Gastrocnemius medialis (tissue), 4 donors: ENCODE measurements around the gene BLCAP. TPM values are rescaled to one million over a fixed set of nuclear protein-coding genes. Genes with fewer than 3 reads are reported as not detected.

Experiments
- ATAC-seq, 2 donors: fragments of 150-250 bp; one replicate each; pipeline ENCODE4 v1.9.1; 2016
- DNase-seq, 2 donors: peaks; one replicate each; pipeline ENCODE4 v3.0.0-alpha.2; 2019
- H3K27ac ChIP-seq, 4 donors: fragments of 200-600 bp; sonication (generic); 1 replicate in 1 of 4; 2 replicates in 3 of 4; pipeline ENCODE4 v1.5.1; 2016 to 2018; ENCODE audit warnings: mild to moderate bottlenecking in 2 of 4, moderate library complexity in 1 of 4
- H3K27me3 ChIP-seq, 3 donors: fragments of 200-600 bp; sonication (generic) in 2 of 3; 1 replicate in 1 of 3; 2 replicates in 2 of 3; pipeline versions ENCODE4 v1.5.1 to v1.6.0; 2016 to 2019; ENCODE audit warnings: mild to moderate bottlenecking in 1 of 3, moderate library complexity in 1 of 3
- H3K36me3 ChIP-seq, 2 donors: fragments of 200-600 bp; sonication (generic) in 1 of 2; one replicate each; pipeline ENCODE4 v1.5.1; 2017 to 2018
- H3K4me1 ChIP-seq, 2 donors: fragments of 200-600 bp; sonication (generic) in 1 of 2; one replicate each; pipeline ENCODE4 v1.5.1; 2016 to 2017; ENCODE audit warnings: mild to moderate bottlenecking in 2 of 2
- H3K4me3 ChIP-seq, 4 donors: fragments of 200-600 bp; sonication (generic) in 3 of 4; 1 replicate in 1 of 4; 2 replicates in 3 of 4; pipeline ENCODE4 v1.5.1; 2016 to 2019; ENCODE audit warnings: mild to moderate bottlenecking in 2 of 4
- H3K9me3 ChIP-seq, 3 donors: fragments of 200-600 bp; sonication (generic) in 2 of 3; 1 replicate in 1 of 3; 2 replicates in 2 of 3; pipeline ENCODE4 v1.5.1; 2016 to 2019
- CTCF ChIP-seq, 5 experiments: fragments of 450-650 bp in 3 of 5; fragments of 200-600 bp in 2 of 5; sonication (generic) in 2 of 5; IDR thresholded peaks in 4 of 5; conservative IDR thresholded peaks in 1 of 5; 1 replicate in 4 of 5; 2 replicates in 1 of 5; pipeline ENCODE4 v1.5.1; 2016 to 2019; ENCODE audit warnings: antibody characterized with exemption in 5 of 5, mild to moderate bottlenecking in 3 of 5, moderate library complexity in 3 of 5
- POLR2A ChIP-seq, 2 donors: fragments of 450-650 bp; IDR thresholded peaks; one replicate each; pipeline ENCODE4 v1.6.1; 2017; ENCODE audit warnings: antibody characterized with exemption in 2 of 2, mild to moderate bottlenecking in 2 of 2, moderate library complexity in 2 of 2
- in situ Hi-C, 4 donors: fragments of 200-750 bp; cut with MboI; loops; one replicate each; pipeline versions ENCODE4 v1.15.0 to v1.8.0; 2017; ENCODE audit warnings: low sequenced_read_pairs in 4 of 4
- intact Hi-C: fragments of 100-400 bp; cut with DNase I; formaldehyde crosslinking; loops from one replicate; pipeline ENCODE4 v1.15.1; 2023; ENCODE audit warnings: low total_unique reads
- total RNA-seq, 4 donors: library from RNA; depleted of rRNA; stranded (reverse); fragments of >200 nt; gene quantifications; one replicate each; pipeline versions ENCODE4 v1.1.0 to v1.2.3, GENCODE V29; 2016

BLCAP gene
- total RNA-seq, 4 donors from 2014 or later = 222 to 583 (median 280) TPM

GRCh38 chr20:37526839-37527637, 638 bp downstream of the BLCAP start:
- Histone ChIP-seq H3K36me3 (no peaks in the 10 kb centered on the region), H3K27ac (peak overlapping the region; percentile 98 to 100 (median 98)), H3K4me1 (peaks cover 41% of the 10 kb centered on the region in 2 donors), H3K4me3 (peak overlapping the region; percentile 92 to 100 (median 99)), H3K9me3 (no peaks in the 10 kb centered on the region), H3K27me3 (no peaks in the 10 kb centered on the region)
- intact Hi-C loops = loop anchor here (1.0 to 10.0 kb wide), 5 partner anchors 250 to 1062 kb away; partner anchors contain the start of genes MROH8, RBL1 and RPN2
- in situ Hi-C loops = loop anchor here in 1 of 4 donors (25.0 kb wide), 1 partner anchor 140 kb away; no protein-coding TSS in a partner anchor
- DNase-seq (peak; percentile 52 to 75), ATAC-seq (peak; percentile 32 to 33)
- TF ChIP-seq CTCF (IDR thresholded peaks at IDR 0.05 in 4 of 5, conservative IDR thresholded peaks at IDR 0.05 in 1 of 5) = no peak
- TF ChIP-seq POLR2A (IDR thresholded peaks at IDR 0.05) = peak in 1 of 2 donors; percentile 29

- TF ChIP-seq POLR2A (IDR thresholded peaks at IDR 0.05) = no peak
- TF ChIP-seq CTCF (IDR thresholded peaks at IDR 0.05 in 4 of 5, conservative IDR thresholded peaks at IDR 0.05 in 1 of 5) = no peak
- in situ Hi-C loops = loop anchor here in 1 of 4 donors (25.0 kb wide), 1 partner anchor 139 kb away; no protein-coding TSS in a partner anchor
- Histone ChIP-seq H3K4me1 (peaks cover 48% of the 10 kb centered on the region in 2 donors), H3K27ac (peak overlapping the region; percentile 98 to 100 (median 98)), H3K4me3 (peak overlapping the region; percentile 92 to 100 (median 99)), H3K36me3 (peaks cover 0 to 3% of the 10 kb centered on the region in 2 donors), H3K27me3 (no peaks in the 10 kb centered on the region), H3K9me3 (no peaks in the 10 kb centered on the region)
- DNase-seq (no peak), ATAC-seq (no peak)
- intact Hi-C loops = loop anchor here (2.0 to 10.0 kb wide), 4 partner anchors 250 to 1062 kb away; partner anchors contain the start of gene RBL1
These were observed 1.3 kb downstream of the BLCAP start for GRCh38 chr20:37526238-37526838.

- H3K27ac ChIP-seq = peak overlapping the region; percentile 98 to 100 (median 98)
These were observed 1.9 kb downstream of the BLCAP start for GRCh38 chr20:37525810-37526209.

More at GRCh38 chr20:37525810-37526209, 1.9 kb downstream of the BLCAP start:
- Histone ChIP-seq H3K36me3 (peaks cover 0 to 7% of the 10 kb centered on the region in 2 donors), H3K4me3 (peak overlapping the region; percentile 92 to 100 (median 99)), H3K9me3 (no peaks in the 10 kb centered on the region), H3K4me1 (peaks cover 53% of the 10 kb centered on the region in 2 donors), H3K27me3 (no peaks in the 10 kb centered on the region)
- in situ Hi-C loops (loop anchor here in 1 of 4 donors (25.0 kb wide), 1 partner anchor 139 kb away; no protein-coding TSS in a partner anchor), intact Hi-C loops (loop anchor here (2.0 to 10.0 kb wide), 4 partner anchors 249 to 1061 kb away; partner anchors contain the start of gene RBL1)
- DNase-seq = no peak
- no peak for TF ChIP-seq CTCF (IDR thresholded peaks at IDR 0.05 in 4 of 5, conservative IDR thresholded peaks at IDR 0.05 in 1 of 5)
- TF ChIP-seq POLR2A (IDR thresholded peaks at IDR 0.05) = no peak
- ATAC-seq = no peak
